GM12875 (cell line): ENCODE results near the gene PRORP.

Source experiments
- H3K4me3 ChIP-seq: one replicate; pipeline ENCODE4 v1.5.1; 2011; ENCODE audit warnings: low read depth, low read length, control low read depth
- CTCF ChIP-seq: IDR thresholded peaks from 2 replicates; pipeline ENCODE4 v1.5.1; 2011; ENCODE audit warnings: low read depth, mild to moderate bottlenecking, control low read depth, inconsistent platforms, low read length, moderate library complexity, borderline replicate concordance; ENCODE audit not compliant: insufficient read depth

PRORP gene

DNA sequence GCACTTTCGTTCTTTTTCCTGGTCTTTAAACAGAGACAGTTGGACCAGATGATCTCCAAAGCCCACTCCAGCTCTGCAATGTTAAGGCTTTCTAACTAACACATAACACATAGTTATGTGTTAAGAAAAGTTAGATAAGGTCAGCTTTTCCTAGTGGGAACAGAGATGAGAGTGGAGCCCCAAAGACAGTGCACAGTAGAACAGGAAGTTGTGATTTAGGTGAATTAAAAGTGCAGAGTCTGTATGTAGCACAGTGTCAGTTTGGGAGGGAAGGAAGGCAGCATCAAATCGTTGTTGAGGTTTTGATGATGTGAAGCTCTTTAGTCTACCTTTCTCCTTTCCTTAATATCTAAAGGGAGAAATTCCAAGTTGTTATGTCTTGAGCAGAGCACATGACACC lies 31.7 kb downstream of the PRORP start:
- no peak for TF ChIP-seq CTCF
- H3K4me3 ChIP-seq = no peak overlapping the region

DNA sequence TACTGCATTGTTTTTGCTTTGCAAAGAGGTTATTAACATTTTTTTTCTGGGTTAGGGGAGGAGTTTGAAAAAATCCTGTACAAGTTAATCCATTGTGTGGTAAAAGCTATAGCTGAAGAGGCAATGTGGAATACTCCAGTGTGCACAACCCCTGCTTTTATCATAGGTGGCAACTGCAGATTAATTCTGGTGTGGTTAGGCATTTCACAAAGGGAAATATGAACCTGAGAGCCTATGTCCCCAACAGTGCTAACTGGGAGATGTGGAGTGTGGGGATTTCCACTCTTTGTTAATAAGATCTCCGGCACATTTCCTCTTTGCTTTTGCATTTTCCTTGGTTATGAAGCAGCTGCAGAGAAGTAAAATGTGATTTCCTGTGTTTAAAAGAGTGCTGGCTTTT lies 33.6 kb downstream of the PRORP start:
- TF ChIP-seq CTCF = no peak
- H3K4me3 ChIP-seq = no peak overlapping the region

GRCh38 chr14:35158491-35158890 lies 36.1 kb downstream of the PRORP start:
- no peak for TF ChIP-seq CTCF
- H3K4me3 ChIP-seq = no peak overlapping the region

DNA sequence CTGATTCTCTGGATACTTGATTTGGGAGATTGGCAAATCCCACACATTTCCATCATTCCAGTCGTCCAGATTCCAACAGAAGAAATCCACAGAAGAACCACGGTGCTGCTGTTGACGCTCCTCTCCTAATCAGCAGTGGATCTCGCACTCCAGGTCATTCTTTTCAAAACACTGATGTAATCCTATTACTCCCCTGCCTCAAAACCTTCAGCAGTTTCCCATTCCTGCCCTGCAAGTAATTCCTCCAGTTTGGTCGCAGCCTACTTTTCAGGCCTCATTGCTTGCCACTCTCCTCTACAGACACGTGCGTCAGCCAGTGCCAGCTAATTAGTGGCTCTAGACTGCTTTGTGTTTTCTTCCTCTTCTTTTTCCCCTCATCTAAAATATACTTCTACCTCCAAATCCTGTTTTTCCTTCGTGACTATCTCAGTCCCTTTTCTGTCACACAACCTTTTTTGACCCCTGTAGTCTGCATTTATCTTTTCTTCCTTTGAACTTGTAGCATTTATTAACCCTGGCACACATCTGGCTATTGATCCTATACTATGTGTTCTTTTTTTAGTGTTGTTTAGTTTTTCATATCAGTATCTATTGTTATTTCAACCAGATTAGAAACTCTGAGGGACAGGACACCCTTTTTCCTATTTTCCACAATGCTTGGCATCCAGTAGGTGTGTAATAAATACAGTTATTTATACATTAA lies 36.8 kb downstream of the PRORP start:
- H3K4me3 ChIP-seq = no peak overlapping the region
- no peak for TF ChIP-seq CTCF

DNA sequence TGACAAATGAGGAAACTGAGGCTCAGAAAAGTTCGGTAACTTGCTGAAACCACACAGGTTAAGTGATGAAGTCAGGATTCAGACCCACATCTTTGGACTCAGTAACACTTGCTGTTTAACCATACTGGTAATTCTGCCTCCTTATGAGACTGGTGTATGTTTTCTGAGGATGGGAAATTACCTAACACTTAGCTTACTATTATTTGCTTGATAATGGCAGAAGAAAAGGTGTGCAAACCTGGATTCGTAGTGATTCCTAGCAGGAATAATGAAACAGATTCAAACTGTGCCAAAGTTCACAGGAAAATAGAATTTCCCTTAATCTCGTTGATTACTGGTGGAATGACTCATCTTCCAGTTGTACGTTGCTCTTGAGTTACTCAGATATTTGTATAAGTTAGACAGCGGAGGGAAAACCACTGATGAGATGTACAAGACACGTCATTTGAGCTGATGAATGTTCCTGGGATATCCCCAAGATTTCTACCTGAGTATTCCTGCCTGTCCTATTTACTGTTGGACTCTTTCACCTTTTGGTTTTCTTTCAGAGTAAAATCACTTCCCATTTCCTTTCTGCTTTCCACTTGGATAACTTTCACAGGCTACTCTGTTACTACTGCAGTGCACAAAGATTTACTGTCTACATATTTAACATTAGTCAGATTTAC lies 37.5 kb downstream of the PRORP start:
- H3K4me3 ChIP-seq = no peak overlapping the region
- no peak for TF ChIP-seq CTCF

- H3K4me3 ChIP-seq = no peak overlapping the region
- no peak for TF ChIP-seq CTCF
Observed at GRCh38 chr14:35161231-35161630, 38.9 kb downstream of the PRORP start.

GRCh38 chr14:35163384-35163783 lies 41.0 kb downstream of the PRORP start:
- TF ChIP-seq CTCF = no peak
- H3K4me3 ChIP-seq = no peak overlapping the region
